Femur (tissue), 1 donor: Measurements from ENCODE around the gene DHPS.

Experiments
- DNase-seq: peaks from one replicate; pipeline ENCODE4 v3.0.0-alpha.2; 2017

DHPS gene

DNA sequence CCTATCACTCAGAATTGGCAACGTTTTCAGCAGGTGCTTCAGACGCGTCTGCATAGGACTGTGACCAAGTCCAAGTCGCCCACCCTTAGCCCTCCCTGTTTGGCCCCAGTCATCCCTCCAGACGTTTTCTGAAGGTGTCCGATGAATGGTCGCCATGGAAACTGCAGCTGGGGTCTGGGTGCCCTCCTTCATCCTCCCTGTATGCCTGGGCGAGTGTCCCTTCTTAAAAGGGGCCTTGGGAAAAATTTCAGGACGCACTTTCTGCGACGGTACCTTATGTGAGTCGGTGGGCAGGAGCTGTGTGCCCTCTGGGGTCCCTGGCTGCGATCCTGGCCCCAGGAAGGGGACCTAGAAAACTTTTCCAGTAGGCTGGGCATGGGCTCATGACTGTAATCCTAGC, 40.2 kb downstream of the DHPS start:
- no peak for DNase-seq

GRCh38 chr19:12639901-12640613, 41.6 kb downstream of the DHPS start:
- DNase-seq, result peak; percentile 86

DNA sequence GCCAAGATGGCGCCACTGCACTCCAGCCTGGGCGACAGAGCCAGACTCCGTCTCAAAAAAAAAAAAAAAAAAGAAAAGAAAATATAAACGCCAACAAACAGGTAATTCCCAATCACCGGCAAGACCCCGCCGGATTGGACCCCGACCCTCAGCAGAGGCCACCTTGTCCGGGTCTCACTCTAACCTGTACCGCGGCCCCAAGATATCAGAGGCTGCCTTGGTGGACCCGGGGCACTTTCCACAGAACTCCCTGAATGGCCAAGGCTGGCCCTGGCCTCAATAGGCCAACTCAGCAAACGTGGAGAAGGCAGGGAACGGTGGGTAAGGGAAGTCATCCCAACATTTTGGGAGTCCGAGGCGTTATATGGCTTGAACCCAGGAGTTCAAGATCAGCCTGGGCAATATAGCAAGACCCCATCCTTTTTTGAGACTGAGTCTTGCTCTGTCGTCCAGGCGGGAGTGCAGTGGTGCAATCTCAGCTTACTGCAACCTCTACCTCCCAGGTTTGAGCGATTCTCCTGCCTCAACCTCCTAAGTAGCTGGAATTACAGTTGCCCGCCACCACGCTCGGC, 43.0 kb downstream of the DHPS start:
- DNase-seq, result no peak

DNA sequence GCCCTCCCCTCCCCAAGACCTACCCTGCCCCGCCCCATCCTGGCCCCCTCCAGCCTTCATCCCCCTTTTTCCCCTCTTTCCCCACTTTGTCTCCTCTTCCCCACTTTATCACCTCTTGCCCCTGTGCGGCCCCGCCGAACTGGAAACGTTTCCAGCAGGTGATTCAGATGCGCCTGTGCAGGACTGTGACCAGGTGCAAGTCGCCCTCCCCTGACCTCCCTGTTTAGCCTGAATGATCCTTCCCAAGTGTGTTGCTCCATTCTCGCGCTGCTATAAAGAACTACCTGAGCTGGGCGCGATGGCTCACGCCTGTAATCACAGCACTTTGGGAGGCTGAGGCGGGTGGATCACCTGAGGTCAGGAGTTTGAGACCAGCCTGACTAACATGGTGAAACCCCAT, 45.0 kb downstream of the DHPS start:
- DNase-seq, result no peak

DNA sequence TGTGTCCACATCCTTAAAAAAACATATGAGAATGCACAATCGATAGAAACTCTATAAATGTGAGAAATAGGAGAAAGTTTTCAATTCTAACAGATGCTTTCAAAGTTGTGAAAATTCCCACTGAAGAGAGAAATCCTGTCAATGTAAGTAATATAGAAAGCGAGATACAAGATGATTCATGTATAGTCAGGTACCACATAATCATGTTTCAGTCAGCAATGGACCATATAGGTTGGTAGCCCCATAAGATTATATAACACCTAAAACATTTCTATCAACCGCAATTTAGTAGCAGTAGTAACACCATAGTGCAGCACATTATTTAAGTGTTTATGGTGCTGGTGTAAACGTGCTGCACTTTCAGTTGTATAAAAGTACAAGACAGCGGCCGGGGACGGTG, 52.5 kb downstream of the DHPS start:
- no peak for DNase-seq

GRCh38 chr19:12628040-12629022, 53.3 kb downstream of the DHPS start:
- DNase-seq, result no peak

DNA sequence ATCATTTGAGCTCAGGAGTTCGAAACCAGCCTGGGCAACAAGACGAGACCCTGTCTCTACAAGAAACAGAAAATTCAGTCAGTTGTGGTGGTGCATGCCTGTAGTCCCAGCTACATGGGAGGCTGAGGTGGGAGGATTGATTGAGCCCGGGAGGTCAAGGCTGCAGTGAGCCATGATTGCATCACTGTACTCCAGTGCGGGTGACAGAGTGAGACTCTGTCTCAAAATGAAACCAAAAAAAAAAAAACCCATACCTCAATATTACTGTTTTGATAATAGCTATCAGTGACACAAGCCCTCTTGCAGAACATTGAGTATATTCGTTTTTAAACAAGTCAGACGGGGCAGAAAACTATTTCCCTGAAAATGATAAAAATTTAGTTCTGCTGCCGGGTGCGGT, 54.7 kb downstream of the DHPS start:
- no peak for DNase-seq
